Neuronal stem cell (in vitro differentiated cells): ENCODE measurements around the gene FAM20C.

Source experiments
- DNase-seq: peaks from one replicate; pipeline ENCODE4 v3.0.0-alpha.2; 2013; ENCODE audit warnings: low spot score
- H2AFZ ChIP-seq: one replicate; pipeline ENCODE4 v1.6.1; 2013; ENCODE audit warnings: mild to moderate bottlenecking, low read length, inconsistent platforms
- H2AK5ac ChIP-seq: 2 replicates; pipeline ENCODE4 v1.6.1; 2013; ENCODE audit warnings: low read depth, mild to moderate bottlenecking, inconsistent platforms, low read length, moderate library complexity, mixed read lengths
- H2BK120ac ChIP-seq: 2 replicates; pipeline ENCODE4 v1.6.1; 2013; ENCODE audit warnings: low read depth, mild to moderate bottlenecking, inconsistent platforms, low read length, moderate library complexity, mixed read lengths
- H2BK12ac ChIP-seq: one replicate; pipeline ENCODE4 v1.6.1; 2013; ENCODE audit warnings: low read length, inconsistent platforms
- H2BK15ac ChIP-seq: 2 replicates; pipeline ENCODE4 v1.6.1; 2013; ENCODE audit warnings: mild to moderate bottlenecking, low read length, inconsistent platforms, mixed read lengths
- H2BK5ac ChIP-seq: one replicate; pipeline ENCODE4 v1.6.1; 2013; ENCODE audit warnings: inconsistent platforms, mild to moderate bottlenecking, low read length, moderate library complexity
- H3K14ac ChIP-seq: one replicate; pipeline ENCODE4 v1.6.1; 2013; ENCODE audit warnings: low read length, inconsistent platforms
- H3K18ac ChIP-seq: 2 replicates; pipeline ENCODE4 v1.6.1; 2013; ENCODE audit warnings: low read length, inconsistent platforms
- H3K23ac ChIP-seq: 2 replicates; pipeline ENCODE4 v1.6.1; 2013; ENCODE audit warnings: low read depth, mild to moderate bottlenecking, mixed read lengths, low read length, inconsistent platforms; ENCODE audit not compliant: poor library complexity
- H3K27ac ChIP-seq: replicated peaks from 3 replicates; pipeline ENCODE4 v1.5.1; 2013; ENCODE audit warnings: low read length, inconsistent platforms
- H3K27me3 ChIP-seq, 3 experiments: 2 replicates each; pipeline ENCODE4 v1.6.1; 2013; ENCODE audit warnings: low read length in 3 of 3, mild to moderate bottlenecking in 2 of 3, inconsistent platforms in 1 of 3, low read depth in 1 of 3, mixed read lengths in 1 of 3, moderate library complexity in 1 of 3; ENCODE audit not compliant: control insufficient read depth in 3 of 3, insufficient read depth in 3 of 3
- H3K36me3 ChIP-seq, 2 donors: replicated peaks in 1 of 2; 2 replicates each; pipeline ENCODE4 v1.6.1; 2013; ENCODE audit warnings: low read length in 2 of 2; ENCODE audit not compliant: control insufficient read depth in 2 of 2, insufficient read depth in 2 of 2
- H3K4ac ChIP-seq: 2 replicates; pipeline ENCODE4 v1.6.1; 2013; ENCODE audit warnings: inconsistent platforms, mild to moderate bottlenecking, low read length, moderate library complexity
- H3K4me1 ChIP-seq, 2 donors: 1 replicate in 1 of 2; 2 replicates in 1 of 2; pipeline ENCODE4 v1.6.1; 2013; ENCODE audit warnings: low read length in 2 of 2, low read depth in 1 of 2; ENCODE audit not compliant: control insufficient read depth in 2 of 2, insufficient read depth in 1 of 2
- H3K4me2 ChIP-seq: one replicate; pipeline ENCODE4 v1.6.1; 2013; ENCODE audit warnings: mild to moderate bottlenecking, low read length, inconsistent platforms; ENCODE audit not compliant: insufficient read depth, poor library complexity, severe bottlenecking
- H3K4me3 ChIP-seq, 2 donors: 2 replicates each; pipeline ENCODE4 v1.5.1; 2013; ENCODE audit warnings: low read length in 2 of 2, mild to moderate bottlenecking in 2 of 2, inconsistent platforms in 1 of 2, moderate library complexity in 1 of 2
- H3K79me1 ChIP-seq: one replicate; pipeline ENCODE4 v1.6.1; 2013; ENCODE audit warnings: low read depth, mild to moderate bottlenecking, inconsistent platforms, low read length, moderate library complexity
- H3K9ac ChIP-seq: one replicate; pipeline ENCODE4 v1.6.1; 2013; ENCODE audit warnings: mild to moderate bottlenecking, low read depth, low read length, inconsistent platforms; ENCODE audit not compliant: poor library complexity
- H3K9me3 ChIP-seq, 2 donors: replicated peaks in 1 of 2; 2 replicates each; pipeline versions ENCODE3 to v1.6.1; 2013; ENCODE audit warnings: low read length in 2 of 2, mild to moderate bottlenecking in 2 of 2, inconsistent platforms in 1 of 2, low read depth in 1 of 2, mixed read lengths in 1 of 2, moderate library complexity in 1 of 2; ENCODE audit not compliant: control insufficient read depth in 2 of 2, insufficient read depth in 1 of 2
- H4K8ac ChIP-seq: one replicate; pipeline ENCODE4 v1.6.1; 2013; ENCODE audit warnings: low read depth, mild to moderate bottlenecking, inconsistent platforms, low read length, moderate library complexity
- H4K91ac ChIP-seq: one replicate; pipeline ENCODE4 v1.6.1; 2013; ENCODE audit warnings: low read length, low read depth, mild to moderate bottlenecking, inconsistent platforms; ENCODE audit not compliant: poor library complexity
- WGBS, 2 donors: extraction: QIAGEN DNeasy Blood & Tissue Kit; methylation state at CpG; one replicate each; pipeline ENCODE4 v1.1.7; 2013; ENCODE audit warnings: missing lambda C conversion rate in 2 of 2, mixed read lengths in 1 of 2; ENCODE audit not compliant: insufficient read length in 2 of 2, insufficient replicate concordance in 1 of 2; ENCODE audit errors: extremely low coverage in 2 of 2; 5-methylcytosine and 5-hydroxymethylcytosine counted together

The FAM20C gene

DNA sequence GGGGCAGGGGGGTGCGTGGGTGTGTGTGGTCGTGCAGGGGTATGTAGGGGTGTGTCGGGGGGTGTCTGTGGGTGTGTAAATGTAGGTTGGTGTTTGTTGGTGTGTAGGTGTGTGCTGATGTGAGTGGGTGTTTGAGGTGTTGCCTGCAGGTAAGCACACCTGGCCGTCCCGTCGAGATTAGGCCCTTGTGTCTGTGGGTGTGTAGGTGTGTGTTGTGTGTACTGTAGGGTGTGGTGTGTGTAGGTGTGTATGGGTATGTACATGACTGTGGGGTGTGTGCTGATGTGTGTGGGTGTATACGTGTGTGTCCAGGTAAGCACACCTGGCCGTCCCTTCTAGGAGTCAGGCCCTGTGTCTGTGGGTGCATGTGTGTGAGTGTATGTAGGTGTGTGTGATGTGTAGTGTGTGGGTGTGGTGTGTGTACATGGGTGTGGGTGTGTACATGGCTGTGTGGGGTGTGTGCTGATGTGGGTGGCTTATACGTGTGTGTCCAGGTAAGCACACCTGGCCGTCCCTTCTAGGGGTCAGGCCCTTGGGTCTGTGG, 15.8 kb downstream of the FAM20C start:
- H3K4ac ChIP-seq = no peak overlapping the region
- H3K27ac ChIP-seq = no peak overlapping the region
- no peak overlapping the region for H3K4me3 ChIP-seq
- peaks cover 0 to 1% (median 0%) of the 10 kb centered on the region in 3 experiments for H3K27me3 ChIP-seq
- H4K8ac ChIP-seq = peak overlapping the region; percentile 82
- H3K14ac ChIP-seq = peak overlapping the region; percentile 94
- H2AFZ ChIP-seq = no peak overlapping the region
- H2BK15ac ChIP-seq = no peak overlapping the region
- no peak overlapping the region for H3K18ac ChIP-seq
- no peak overlapping the region for H3K23ac ChIP-seq
- H2BK5ac ChIP-seq = no peak overlapping the region
- H3K4me2 ChIP-seq = no peak overlapping the region
- WGBS, 2 donors = no CpG with 5 or more reads among the region's 10 CpGs
- peak overlapping the region; percentile 60 for H3K9ac ChIP-seq
- peak overlapping the region; percentile 6 for H2BK12ac ChIP-seq
- H4K91ac ChIP-seq = no peak overlapping the region
- H3K36me3 ChIP-seq = peaks cover 0 to 4% of the 10 kb centered on the region in 2 donors
- H2BK120ac ChIP-seq = peak overlapping the region; percentile 54
- no peak for DNase-seq
- peaks cover 5 to 7% of the 10 kb centered on the region in 2 donors for H3K9me3 ChIP-seq
- H2AK5ac ChIP-seq = no peak overlapping the region
- H3K4me1 ChIP-seq = peaks cover 0 to 2% of the 10 kb centered on the region in 2 donors
- peaks cover 3% of the 10 kb centered on the region for H3K79me1 ChIP-seq

DNA sequence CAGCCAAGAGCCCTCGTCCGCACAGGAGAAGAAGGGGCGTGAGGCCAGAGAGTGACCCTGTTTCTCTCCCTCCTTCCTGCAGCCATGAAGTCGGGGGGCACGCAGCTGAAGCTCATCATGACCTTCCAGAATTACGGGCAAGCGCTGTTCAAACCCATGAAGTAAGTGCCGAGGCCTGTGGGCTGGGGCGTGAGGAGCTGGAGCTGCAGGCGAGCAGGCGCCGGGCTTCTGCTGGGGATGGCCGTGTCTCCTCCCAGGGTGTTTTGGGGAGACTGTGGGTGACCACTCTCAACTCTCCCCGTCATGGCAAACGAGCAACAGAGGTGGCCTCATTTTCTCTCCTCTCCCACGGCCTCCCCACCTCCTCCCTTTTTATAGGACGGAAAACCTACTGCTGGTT, 16.4 kb downstream of the FAM20C start:
- H2BK12ac ChIP-seq = no peak overlapping the region
- no peak overlapping the region for H2AK5ac ChIP-seq
- H3K79me1 ChIP-seq = peaks cover 3% of the 10 kb centered on the region
- WGBS, 2 donors = no CpG with 5 or more reads among the region's 17 CpGs
- H3K18ac ChIP-seq = no peak overlapping the region
- H3K23ac ChIP-seq = no peak overlapping the region
- H4K91ac ChIP-seq = no peak overlapping the region
- no peak overlapping the region for H3K4me2 ChIP-seq
- no peak overlapping the region for H2BK5ac ChIP-seq
- no peak overlapping the region for H2BK120ac ChIP-seq
- peaks cover 0 to 1% (median 0%) of the 10 kb centered on the region in 3 experiments for H3K27me3 ChIP-seq
- H3K4ac ChIP-seq = no peak overlapping the region
- DNase-seq = no peak
- H3K4me3 ChIP-seq = no peak overlapping the region
- H2AFZ ChIP-seq = no peak overlapping the region
- no peak overlapping the region for H3K27ac ChIP-seq
- H3K9ac ChIP-seq = no peak overlapping the region
- H4K8ac ChIP-seq = no peak overlapping the region
- H2BK15ac ChIP-seq = no peak overlapping the region
- H3K4me1 ChIP-seq = peaks cover 0 to 2% of the 10 kb centered on the region in 2 donors
- peaks cover 0 to 4% of the 10 kb centered on the region in 2 donors for H3K36me3 ChIP-seq
- H3K14ac ChIP-seq = no peak overlapping the region
- H3K9me3 ChIP-seq = peaks cover 8 to 12% of the 10 kb centered on the region in 2 donors

DNA sequence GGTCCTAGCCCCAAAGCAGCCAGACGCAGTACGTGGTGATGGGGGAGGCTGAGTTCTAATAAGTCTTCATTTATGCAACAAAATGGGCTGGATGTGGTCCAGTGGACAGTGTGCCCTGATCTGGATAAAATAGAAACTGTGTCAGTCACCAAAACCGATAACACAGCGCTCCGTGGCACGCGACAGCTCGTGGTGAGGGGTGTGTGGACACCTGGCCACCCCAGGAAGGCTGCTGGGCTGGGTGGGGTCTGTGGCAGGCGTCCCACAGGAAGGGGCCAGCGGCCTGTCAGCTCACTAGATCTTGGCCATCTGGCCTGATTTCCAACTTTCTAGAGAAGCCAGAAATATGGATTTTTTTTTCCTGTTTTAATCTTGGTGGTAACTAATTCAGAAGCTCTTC, 17.0 kb downstream of the FAM20C start:
- H3K18ac ChIP-seq = no peak overlapping the region
- H3K4me1 ChIP-seq = peaks cover 0 to 2% of the 10 kb centered on the region in 2 donors
- H3K23ac ChIP-seq = no peak overlapping the region
- peaks cover 0 to 1% (median 0%) of the 10 kb centered on the region in 3 experiments for H3K27me3 ChIP-seq
- WGBS, 2 donors = no CpG with 5 or more reads among the region's 10 CpGs
- no peak for DNase-seq
- H3K4me2 ChIP-seq = no peak overlapping the region
- no peak overlapping the region for H2BK15ac ChIP-seq
- no peak overlapping the region for H4K8ac ChIP-seq
- peaks cover 0 to 4% of the 10 kb centered on the region in 2 donors for H3K36me3 ChIP-seq
- no peak overlapping the region for H3K4me3 ChIP-seq
- H2AFZ ChIP-seq = no peak overlapping the region
- no peak overlapping the region for H3K9ac ChIP-seq
- H4K91ac ChIP-seq = no peak overlapping the region
- peaks cover 9 to 12% of the 10 kb centered on the region in 2 donors for H3K9me3 ChIP-seq
- no peak overlapping the region for H2BK5ac ChIP-seq
- no peak overlapping the region for H2BK12ac ChIP-seq
- H3K14ac ChIP-seq = no peak overlapping the region
- H2BK120ac ChIP-seq = no peak overlapping the region
- H2AK5ac ChIP-seq = no peak overlapping the region
- peaks cover 3% of the 10 kb centered on the region for H3K79me1 ChIP-seq
- no peak overlapping the region for H3K27ac ChIP-seq
- no peak overlapping the region for H3K4ac ChIP-seq

DNA sequence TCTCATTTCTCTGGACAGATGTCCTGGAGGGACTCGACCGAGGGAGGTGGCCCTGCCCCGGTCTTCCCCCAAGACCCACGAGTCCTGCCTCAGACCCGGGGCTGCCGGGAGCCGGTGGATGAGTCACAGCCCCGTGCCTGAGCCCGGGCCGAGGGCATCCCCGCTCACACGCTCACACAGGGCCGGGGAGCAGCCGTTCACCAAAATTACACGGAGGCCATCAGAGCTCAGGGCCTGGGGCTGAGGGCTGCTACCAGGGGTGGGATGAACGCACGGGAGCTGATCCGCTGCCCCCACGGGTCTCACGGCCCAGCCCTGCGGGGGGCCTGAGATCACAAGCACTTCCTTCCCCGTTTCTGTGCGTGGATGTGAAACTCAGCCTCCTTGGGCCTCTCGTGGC, 17.5 kb downstream of the FAM20C start:
- no peak overlapping the region for H4K91ac ChIP-seq
- H3K27me3 ChIP-seq = peaks cover 0 to 1% (median 0%) of the 10 kb centered on the region in 3 experiments
- no peak overlapping the region for H2BK12ac ChIP-seq
- H2BK5ac ChIP-seq = no peak overlapping the region
- H2BK120ac ChIP-seq = no peak overlapping the region
- H3K14ac ChIP-seq = no peak overlapping the region
- peak overlapping the region; percentile 43 for H3K23ac ChIP-seq
- H3K9me3 ChIP-seq = peaks cover 7 to 9% of the 10 kb centered on the region in 2 donors
- H4K8ac ChIP-seq = no peak overlapping the region
- peaks cover 3% of the 10 kb centered on the region for H3K79me1 ChIP-seq
- peak overlapping the region; percentile 63 for H3K9ac ChIP-seq
- DNase-seq = no peak
- H3K27ac ChIP-seq = no peak overlapping the region
- no CpG with 5 or more reads among the region's 24 CpGs for WGBS, 2 donors
- no peak overlapping the region for H3K4me2 ChIP-seq
- H3K4ac ChIP-seq = no peak overlapping the region
- no peak overlapping the region for H3K18ac ChIP-seq
- H3K4me1 ChIP-seq = peaks cover 0 to 2% of the 10 kb centered on the region in 2 donors
- H3K36me3 ChIP-seq = peaks cover 0 to 4% of the 10 kb centered on the region in 2 donors
- no peak overlapping the region for H3K4me3 ChIP-seq
- peak overlapping the region; percentile 28 for H2AK5ac ChIP-seq
- H2AFZ ChIP-seq = no peak overlapping the region
- H2BK15ac ChIP-seq = no peak overlapping the region
